OCI-LY7 (cell line): ENCODE results near the gene APOL3. TPM values are rescaled to one million over a fixed set of nuclear protein-coding genes. Genes with fewer than 3 reads are reported as not detected.

ENCODE experiments used
- BruUV-seq: library from RNA; stranded (reverse); fragments of 400-500 nt; replicated peaks from 2 replicates; lab custom pipeline; 2021; lab: Mats Ljungman, UMichigan
- CTCF ChIA-PET: fragments of 300-600 bp; sonication (Branson Sonifier 250); formaldehyde crosslinking; loops from one replicate; lab custom pipeline; 2022; ENCODE audit warnings: antibody characterized with exemption; ENCODE audit not compliant: unreplicated experiment; lab: Charles Lee
- POLR2A ChIA-PET: fragments of 300-600 bp; sonication (Branson Sonifier 250); formaldehyde crosslinking; loops from one replicate; lab custom pipeline; 2022; ENCODE audit warnings: antibody characterized with exemption; lab: Charles Lee
- DNase-seq: peaks from one replicate; pipeline ENCODE4 v3.0.0-alpha.2; 2015; ENCODE audit warnings: low spot score
- H2AFZ ChIP-seq: fragments of 200-600 bp; sonication (generic), shearing (Covaris generic); 2 replicates; pipeline ENCODE4 v1.6.1; 2014; ENCODE audit warnings: mild to moderate bottlenecking, antibody characterized with exemption, low read length, moderate library complexity
- H3K27ac ChIP-seq: fragments of 200-600 bp; sonication (generic); 2 replicates; pipeline ENCODE4 v1.5.1; 2014; ENCODE audit warnings: mixed run types, low read depth, mild to moderate bottlenecking, moderate library complexity, low read length, inconsistent platforms; ENCODE audit not compliant: poor library complexity, severe bottlenecking
- H3K36me3 ChIP-seq: fragments of 200-600 bp; sonication (generic); 2 replicates; pipeline ENCODE4 v1.6.1; 2014; ENCODE audit warnings: mild to moderate bottlenecking, antibody characterized with exemption, low read length, moderate library complexity, mixed read lengths; ENCODE audit not compliant: insufficient read depth
- H3K4me1 ChIP-seq: fragments of 200-600 bp; sonication (generic); 2 replicates; pipeline ENCODE4 v1.5.1; 2014; ENCODE audit warnings: mild to moderate bottlenecking, low read length; ENCODE audit not compliant: insufficient read depth, poor library complexity, severe bottlenecking
- H3K4me2 ChIP-seq: fragments of 200-600 bp; sonication (generic); 2 replicates; pipeline ENCODE4 v1.6.1; 2014; ENCODE audit warnings: mild to moderate bottlenecking, low read length
- H3K4me3 ChIP-seq: fragments of 200-600 bp; sonication (generic); 2 replicates; pipeline ENCODE4 v1.5.1; 2014; ENCODE audit warnings: mild to moderate bottlenecking, low read depth, low read length; ENCODE audit not compliant: poor library complexity, severe bottlenecking
- H3K79me2 ChIP-seq: fragments of 200-600 bp; sonication (generic); 2 replicates; pipeline ENCODE4 v1.6.1; 2016; ENCODE audit warnings: low read depth, mild to moderate bottlenecking, low read length, moderate library complexity, mixed read lengths; ENCODE audit not compliant: insufficient read depth
- H3K9me2 ChIP-seq: fragments of 200-600 bp; sonication (generic); 2 replicates; pipeline ENCODE4 v1.6.1; 2016; ENCODE audit warnings: mild to moderate bottlenecking, low read length, mixed read lengths; ENCODE audit not compliant: insufficient read depth
- H3K9me3 ChIP-seq: fragments of 200-600 bp; sonication (generic); 2 replicates; pipeline ENCODE4 v1.6.1; 2014; ENCODE audit warnings: mild to moderate bottlenecking, mixed run types, low read length, mixed read lengths
- H4K20me1 ChIP-seq: fragments of 200-600 bp; sonication (generic); 2 replicates; pipeline ENCODE4 v1.6.1; 2014; ENCODE audit warnings: mild to moderate bottlenecking, antibody characterized with exemption, low read length, moderate library complexity, mixed read lengths; ENCODE audit not compliant: insufficient read depth
- EZH2phosphoT487 ChIP-seq: fragments of 200-600 bp; sonication (generic); IDR thresholded peaks from 2 replicates; pipeline ENCODE4 v1.6.1; 2018; ENCODE audit warnings: low read depth, borderline replicate concordance, mild to moderate bottlenecking, mixed run types, antibody characterized with exemption, low read length, moderate library complexity, mixed read lengths
- intact Hi-C: fragments of 100-400 bp; cut with micrococcal nuclease; formaldehyde crosslinking; loops from one replicate; pipeline ENCODE4 v1.10.0; 2022; ENCODE audit not compliant: unreplicated experiment
- total RNA-seq, 2 experiments: library from RNA; depleted of rRNA in 1 of 2; stranded (reverse); fragments of >200 nt in 1 of 2; shearing (Covaris generic) in 1 of 2; gene quantifications; 2 replicates each; pipeline ENCODE4 v1.2.3, GENCODE V29; 2014 to 2022
- TF ChIP-seq, protein P1 (sequence below): fragments of 200-600 bp; sonication (generic); conservative IDR thresholded peaks from 2 replicates; pipeline ENCODE4 v1.5.1; 2014; ENCODE audit warnings: mild to moderate bottlenecking, antibody characterized with exemption, low read length, moderate library complexity, mixed read lengths

The APOL3 gene
- total RNA-seq, 2 experiments from 2014 or later, result 10.7 to 19.6 TPM

GRCh38 chr22:36175892-36176291, 15.3 kb upstream of the APOL3 start:
- Histone ChIP-seq H3K4me1 (no peaks in the 10 kb centered on the region), H3K4me3 (no peak overlapping the region), H3K4me2 (no peak overlapping the region), H3K79me2 (no peaks in the 10 kb centered on the region), H3K9me2 (no peaks in the 10 kb centered on the region), H4K20me1 (no peaks in the 10 kb centered on the region), H3K36me3 (no peaks in the 10 kb centered on the region), H2AFZ (no peak overlapping the region), H3K27ac (no peak overlapping the region), H3K9me3 (no peaks in the 10 kb centered on the region)
- ChIA-PET POLR2A (interaction anchor here (0.6 to 1.5 kb wide), 2 partner anchors 12 to 235 kb away, joined by 3 to 4 read pairs; no protein-coding TSS in a partner anchor), CTCF (no interaction called here)
- intact Hi-C loops, result no loop called here
- TF ChIP-seq, protein P1, sequence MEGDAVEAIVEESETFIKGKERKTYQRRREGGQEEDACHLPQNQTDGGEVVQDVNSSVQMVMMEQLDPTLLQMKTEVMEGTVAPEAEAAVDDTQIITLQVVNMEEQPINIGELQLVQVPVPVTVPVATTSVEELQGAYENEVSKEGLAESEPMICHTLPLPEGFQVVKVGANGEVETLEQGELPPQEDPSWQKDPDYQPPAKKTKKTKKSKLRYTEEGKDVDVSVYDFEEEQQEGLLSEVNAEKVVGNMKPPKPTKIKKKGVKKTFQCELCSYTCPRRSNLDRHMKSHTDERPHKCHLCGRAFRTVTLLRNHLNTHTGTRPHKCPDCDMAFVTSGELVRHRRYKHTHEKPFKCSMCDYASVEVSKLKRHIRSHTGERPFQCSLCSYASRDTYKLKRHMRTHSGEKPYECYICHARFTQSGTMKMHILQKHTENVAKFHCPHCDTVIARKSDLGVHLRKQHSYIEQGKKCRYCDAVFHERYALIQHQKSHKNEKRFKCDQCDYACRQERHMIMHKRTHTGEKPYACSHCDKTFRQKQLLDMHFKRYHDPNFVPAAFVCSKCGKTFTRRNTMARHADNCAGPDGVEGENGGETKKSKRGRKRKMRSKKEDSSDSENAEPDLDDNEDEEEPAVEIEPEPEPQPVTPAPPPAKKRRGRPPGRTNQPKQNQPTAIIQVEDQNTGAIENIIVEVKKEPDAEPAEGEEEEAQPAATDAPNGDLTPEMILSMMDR, result no peak
- TF ChIP-seq EZH2phosphoT487, result no peak
- BruUV-seq, result no TSS peak
- no peak for DNase-seq

- no peak for DNase-seq
- H4K20me1 ChIP-seq, result no peaks in the 10 kb centered on the region
- no peak overlapping the region for H3K4me2 ChIP-seq
- H3K9me2 ChIP-seq, result no peaks in the 10 kb centered on the region
- no peaks in the 10 kb centered on the region for H3K79me2 ChIP-seq
- H3K4me1 ChIP-seq, result no peaks in the 10 kb centered on the region
- H3K36me3 ChIP-seq, result no peaks in the 10 kb centered on the region
- intact Hi-C loops, result no loop called here
- H3K9me3 ChIP-seq, result peaks cover 21% of the 10 kb centered on the region
- H3K27ac ChIP-seq, result no peak overlapping the region
- CTCF ChIA-PET, result interaction anchor here (1.1 kb wide), 1 partner anchor 10 kb away, joined by 4 read pairs; no protein-coding TSS in a partner anchor
- POLR2A ChIA-PET, result interaction anchor here (1.3 to 1.5 kb wide), 2 partner anchors 9 to 14 kb away, joined by 3 to 6 read pairs; no protein-coding TSS in a partner anchor
- H2AFZ ChIP-seq, result no peak overlapping the region
- BruUV-seq, result no TSS peak
- H3K4me3 ChIP-seq, result no peak overlapping the region
- no peak for TF ChIP-seq EZH2phosphoT487
- TF ChIP-seq, protein P1, result no peak
These were observed 11.4 kb upstream of the APOL3 start for GRCh38 chr22:36171941-36172340.

DNA sequence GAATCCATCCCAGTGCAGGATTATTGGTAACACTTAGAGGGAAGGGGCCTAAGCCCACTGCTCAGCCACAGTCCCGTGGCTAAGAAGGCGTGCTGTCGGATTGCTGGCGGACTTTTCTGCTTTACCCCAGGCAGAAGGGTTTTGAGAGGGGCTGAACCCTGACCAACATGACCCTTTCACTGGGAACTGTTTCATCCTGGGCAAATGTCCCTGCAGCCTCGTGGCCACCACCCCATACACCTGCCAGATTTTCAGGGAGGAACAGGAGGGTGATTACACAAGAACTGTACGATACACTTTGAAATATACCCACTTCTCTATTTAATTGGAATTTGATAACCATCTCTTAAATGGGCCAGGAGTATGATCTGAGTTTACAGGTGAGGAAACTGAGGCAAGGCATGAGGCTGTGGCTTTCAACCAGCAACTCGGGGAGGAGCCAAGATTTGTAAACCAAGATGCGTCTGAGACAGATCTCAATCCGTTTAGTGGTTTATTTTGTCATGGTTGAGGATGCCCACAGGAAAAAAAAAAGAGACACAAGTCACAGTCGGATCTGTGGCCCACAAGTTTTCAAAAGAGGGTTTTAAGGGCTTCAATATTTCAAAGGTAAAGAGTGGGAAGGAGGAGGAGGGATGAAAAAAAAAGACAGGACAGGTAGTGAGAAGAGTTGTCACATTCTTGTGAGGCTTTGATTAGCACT, 6.1 kb upstream of the APOL3 start:
- intact Hi-C loops, result no loop called here
- H3K4me3 ChIP-seq, result no peak overlapping the region
- H3K27ac ChIP-seq, result no peak overlapping the region
- no peaks in the 10 kb centered on the region for H4K20me1 ChIP-seq
- no peak for DNase-seq
- 0 out of 2 replicates have a peak overlapping the region, but pooled peaks have one; percentile 22 for H2AFZ ChIP-seq
- ChIA-PET CTCF (no interaction called here), POLR2A (no interaction called here)
- TF ChIP-seq, protein P1, result no peak
- no peak for TF ChIP-seq EZH2phosphoT487
- peaks cover 21% of the 10 kb centered on the region for H3K9me3 ChIP-seq
- peaks cover 20% of the 10 kb centered on the region for H3K4me1 ChIP-seq
- no peaks in the 10 kb centered on the region for H3K79me2 ChIP-seq
- H3K36me3 ChIP-seq, result no peaks in the 10 kb centered on the region
- H3K9me2 ChIP-seq, result no peaks in the 10 kb centered on the region
- H3K4me2 ChIP-seq, result no peak overlapping the region
- no TSS peak for BruUV-seq
